ENCODE measurements around the gene TXNRD1.
A peak's percentile ranks its signal among the peaks of the same experiment; 100 is the strongest.

TXNRD1 gene

GRCh38 chr12:104290320-104290719 lies 74.7 kb downstream of the TXNRD1 start:
- TF ChIP-seq CTCF (IDR thresholded peaks at IDR 0.05): no peak

- no peak for TF ChIP-seq CTCF (IDR thresholded peaks at IDR 0.05)
Observed at GRCh38 chr12:104290855-104291254, 75.3 kb downstream of the TXNRD1 start.

- no peak for TF ChIP-seq CTCF (IDR thresholded peaks at IDR 0.05)
Observed at GRCh38 chr12:104291867-104292524, 76.4 kb downstream of the TXNRD1 start.

GRCh38 chr12:104292872-104293794 lies 77.6 kb downstream of the TXNRD1 start:
- no peak for TF ChIP-seq CTCF (IDR thresholded peaks at IDR 0.05)

GRCh38 chr12:104294158-104294859 lies 78.7 kb downstream of the TXNRD1 start:
- TF ChIP-seq CTCF (IDR thresholded peaks at IDR 0.05): peak; percentile 23; the same call in 1 of the 2 replicates

- no peak for TF ChIP-seq CTCF (IDR thresholded peaks at IDR 0.05)
Observed at GRCh38 chr12:104294927-104295668, 79.5 kb downstream of the TXNRD1 start.

- TF ChIP-seq CTCF (IDR thresholded peaks at IDR 0.05): no peak
Observed at GRCh38 chr12:104295954-104296353, 80.4 kb downstream of the TXNRD1 start.
